ENCODE data around the gene CIITA. TPM values are rescaled to one million over a fixed set of nuclear protein-coding genes. Genes with fewer than 3 reads are reported as not detected.

Gene CIITA
- polyA plus RNA-seq, 1 donor (not counting 4 experiments of a cell fraction or from before 2014, with no cell fraction given): 0.05 TPM

DNA sequence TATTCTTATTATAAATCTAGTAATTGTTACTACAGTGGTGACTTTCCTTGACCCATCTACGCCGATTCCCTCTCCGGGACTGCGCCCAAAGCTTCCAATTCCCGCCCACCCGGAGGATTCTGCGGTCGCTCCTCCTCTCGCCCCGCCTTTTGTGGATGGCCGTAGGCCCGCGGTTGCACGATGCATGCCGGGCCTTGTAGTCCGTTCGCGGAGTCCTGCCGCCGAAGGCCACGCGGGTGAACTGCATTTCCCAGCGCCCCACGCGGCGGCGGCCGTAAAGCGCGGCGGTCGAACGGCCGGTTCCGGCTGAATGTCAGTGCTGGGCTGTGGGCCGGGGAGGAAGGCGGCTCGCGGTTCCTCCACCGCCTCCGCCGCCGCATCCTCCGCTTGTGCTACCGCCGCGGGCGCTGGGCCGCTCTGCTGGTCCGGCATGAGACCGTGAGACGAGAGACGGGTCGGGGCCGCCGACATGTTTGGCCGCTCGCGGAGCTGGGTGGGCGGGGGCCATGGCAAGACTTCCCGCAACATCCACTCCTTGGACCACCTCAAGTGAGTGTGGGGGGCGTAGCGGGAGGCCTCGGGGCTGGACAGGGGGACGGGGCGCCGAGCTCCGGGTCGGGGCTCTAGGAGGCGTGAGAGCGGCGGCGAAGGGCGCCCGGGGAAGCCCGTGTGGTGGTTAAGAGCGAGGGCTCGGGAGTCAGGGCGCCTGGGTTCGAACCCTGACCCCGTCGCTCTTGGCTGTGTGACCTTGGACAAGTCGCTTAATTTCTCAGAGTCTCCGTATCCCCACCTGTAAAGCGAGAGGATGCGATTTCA lies 67.5 kb downstream of the CIITA start, which contains the start of gene CLEC16A:
Gene CLEC16A (plus strand): TSS at position 316 of the 816 bp plus-strand sequence. CDS start 154 bp downstream, at position 470.
- Histone ChIP-seq H3K4me2 (ENCODE audit: control insufficient read depth, extremely low read depth, insufficient read depth, low read depth, low read length) (peak within 1 kb of the TSS; percentile 87), H4K20me1 (ENCODE audit: control insufficient read depth, extremely low read depth, insufficient read depth, low read length) (peaks cover 22% of the 10 kb centered on the region), H3K9me3 (ENCODE audit: control insufficient read depth, low read depth, low read length) (no peaks in the 10 kb centered on the region), H3K27me3 (ENCODE audit: control insufficient read depth, extremely low read depth, insufficient read depth, low read length) (no peaks in the 10 kb centered on the region), H3K4me1 (ENCODE audit: control insufficient read depth, extremely low read depth, insufficient read depth, low read length) (peaks cover 46% of the 10 kb centered on the region), H3K36me3 (ENCODE audit: control insufficient read depth in 2 of 2, extremely low read depth in 1 of 2, insufficient read depth in 2 of 2, low read length in 2 of 2) (peaks cover 4% of the 10 kb centered on the region in 2 experiments), H3K79me2 (ENCODE audit: control insufficient read depth, insufficient read depth, low read length) (peaks cover 66% of the 10 kb centered on the region), H3K4me3 (ENCODE audit: control insufficient read depth in 2 of 3, extremely low read depth in 1 of 3, insufficient read depth in 2 of 3, low read depth in 1 of 3, low read length in 3 of 3) (peak within 1 kb of the TSS; percentile 88 to 94 (median 89)), H3K9me1 (ENCODE audit: control insufficient read depth, extremely low read depth, insufficient read depth, low read length) (peaks cover 8% of the 10 kb centered on the region), H3K9ac (ENCODE audit: control insufficient read depth, extremely low read depth, insufficient read depth, low read length) (peak within 1 kb of the TSS; percentile 72), H3K27ac (ENCODE audit: control insufficient read depth, insufficient read depth, low read length) (peak within 1 kb of the TSS; percentile 48), H2AFZ (ENCODE audit: control insufficient read depth, low read length) (peak within 1 kb of the TSS; percentile 64)
- TF ChIP-seq, protein P1, sequence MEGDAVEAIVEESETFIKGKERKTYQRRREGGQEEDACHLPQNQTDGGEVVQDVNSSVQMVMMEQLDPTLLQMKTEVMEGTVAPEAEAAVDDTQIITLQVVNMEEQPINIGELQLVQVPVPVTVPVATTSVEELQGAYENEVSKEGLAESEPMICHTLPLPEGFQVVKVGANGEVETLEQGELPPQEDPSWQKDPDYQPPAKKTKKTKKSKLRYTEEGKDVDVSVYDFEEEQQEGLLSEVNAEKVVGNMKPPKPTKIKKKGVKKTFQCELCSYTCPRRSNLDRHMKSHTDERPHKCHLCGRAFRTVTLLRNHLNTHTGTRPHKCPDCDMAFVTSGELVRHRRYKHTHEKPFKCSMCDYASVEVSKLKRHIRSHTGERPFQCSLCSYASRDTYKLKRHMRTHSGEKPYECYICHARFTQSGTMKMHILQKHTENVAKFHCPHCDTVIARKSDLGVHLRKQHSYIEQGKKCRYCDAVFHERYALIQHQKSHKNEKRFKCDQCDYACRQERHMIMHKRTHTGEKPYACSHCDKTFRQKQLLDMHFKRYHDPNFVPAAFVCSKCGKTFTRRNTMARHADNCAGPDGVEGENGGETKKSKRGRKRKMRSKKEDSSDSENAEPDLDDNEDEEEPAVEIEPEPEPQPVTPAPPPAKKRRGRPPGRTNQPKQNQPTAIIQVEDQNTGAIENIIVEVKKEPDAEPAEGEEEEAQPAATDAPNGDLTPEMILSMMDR (optimal IDR thresholded peaks at IDR 0.05 in 1 of 3, IDR thresholded peaks at IDR 0.05 in 1 of 3, conservative IDR thresholded peaks at IDR 0.05 in 1 of 3; ENCODE audit: extremely low read depth in 1 of 3, insufficient read depth in 2 of 3, low read length in 3 of 3): no peak
- TF ChIP-seq EZH2 (IDR thresholded peaks at IDR 0.05; ENCODE audit: low read length): no peak
- FAIRE-seq (no peak), DNase-seq (ENCODE audit: low read depth, low spot score) (peak; percentile 70)
- dilution Hi-C loops (cut with MboI; ENCODE audit: extremely low pct_ligation_motif_present, low sequenced_read_pairs): no loop called here

DNA sequence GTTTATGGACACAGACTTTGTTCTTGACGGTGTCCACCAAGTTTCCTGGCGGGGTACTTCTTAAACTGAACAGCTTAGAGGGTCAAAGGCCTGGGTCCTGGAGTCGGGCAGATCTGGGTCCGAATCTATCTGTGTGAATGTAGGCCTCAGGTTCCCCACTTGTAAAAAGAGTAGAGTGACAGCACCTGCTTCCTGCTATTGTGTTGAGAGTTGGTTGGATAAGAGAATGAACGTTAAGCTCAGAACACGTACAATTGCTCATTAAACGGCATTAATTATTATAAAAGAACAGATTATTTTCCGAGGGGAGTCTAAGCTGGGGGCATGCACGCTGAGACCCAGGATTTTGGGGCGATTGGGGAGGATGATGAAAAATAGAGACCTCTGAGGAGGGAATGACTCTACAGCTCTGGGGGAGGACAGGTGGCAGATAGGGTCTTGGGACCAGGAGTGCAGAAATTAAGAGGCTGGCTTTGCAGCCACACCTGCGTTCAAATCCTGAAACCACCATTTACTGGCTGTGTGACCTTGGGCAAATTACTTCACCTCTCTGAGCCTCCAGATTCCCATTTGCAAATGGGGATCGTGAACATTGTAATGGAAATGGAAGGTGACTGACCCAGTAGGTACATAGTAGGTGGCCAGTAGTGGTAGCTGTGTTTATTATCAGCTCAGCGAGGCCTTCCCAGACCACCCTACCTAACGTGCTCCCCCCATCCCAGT lies 68.2 kb downstream of the CIITA start:
- peak overlapping the region; percentile 48 for H3K27ac ChIP-seq (ENCODE audit: control insufficient read depth, insufficient read depth, low read length)

More for the DNA sequence above, 68.2 kb downstream of the CIITA start:
- Histone ChIP-seq H3K9me1 (ENCODE audit: control insufficient read depth, extremely low read depth, insufficient read depth, low read length) (peaks cover 10% of the 10 kb centered on the region), H3K4me2 (ENCODE audit: control insufficient read depth, extremely low read depth, insufficient read depth, low read depth, low read length) (peak overlapping the region; percentile 87), H3K9me3 (ENCODE audit: control insufficient read depth, low read depth, low read length) (no peaks in the 10 kb centered on the region), H4K20me1 (ENCODE audit: control insufficient read depth, extremely low read depth, insufficient read depth, low read length) (peaks cover 17% of the 10 kb centered on the region), H3K4me3 (ENCODE audit: control insufficient read depth in 2 of 3, extremely low read depth in 1 of 3, insufficient read depth in 2 of 3, low read depth in 1 of 3, low read length in 3 of 3) (peak overlapping the region; percentile 88 to 94 (median 89)), H2AFZ (ENCODE audit: control insufficient read depth, low read length) (peak overlapping the region; percentile 25), H3K4me1 (ENCODE audit: control insufficient read depth, extremely low read depth, insufficient read depth, low read length) (peaks cover 46% of the 10 kb centered on the region), H3K36me3 (ENCODE audit: control insufficient read depth in 2 of 2, extremely low read depth in 1 of 2, insufficient read depth in 2 of 2, low read length in 2 of 2) (no peaks in the 10 kb centered on the region), H3K27me3 (ENCODE audit: control insufficient read depth, extremely low read depth, insufficient read depth, low read length) (no peaks in the 10 kb centered on the region), H3K9ac (ENCODE audit: control insufficient read depth, extremely low read depth, insufficient read depth, low read length) (peak overlapping the region; percentile 72), H3K79me2 (ENCODE audit: control insufficient read depth, insufficient read depth, low read length) (peaks cover 64% of the 10 kb centered on the region)
- FAIRE-seq (no peak), DNase-seq (ENCODE audit: low read depth, low spot score) (no peak)
- dilution Hi-C loops (cut with MboI; ENCODE audit: extremely low pct_ligation_motif_present, low sequenced_read_pairs): no loop called here
- TF ChIP-seq, protein P1 (optimal IDR thresholded peaks at IDR 0.05 in 1 of 3, IDR thresholded peaks at IDR 0.05 in 1 of 3, conservative IDR thresholded peaks at IDR 0.05 in 1 of 3; ENCODE audit: extremely low read depth in 1 of 3, insufficient read depth in 2 of 3, low read length in 3 of 3): no peak
- TF ChIP-seq EZH2 (IDR thresholded peaks at IDR 0.05; ENCODE audit: low read length): no peak

Measured in keratinocyte (primary cell).